ENCODE data around the gene CD247.

The CD247 gene

GRCh38 chr1:167434306-167434705, 84.0 kb downstream of the CD247 start:
- no peak overlapping the region for H3K4me3 ChIP-seq (ENCODE audit: low read depth, low read length)
- POLR2A ChIA-PET, result interaction anchor here (0.7 kb wide), 1 partner anchor 1037 kb away, joined by 4 read pairs; no protein-coding TSS in a partner anchor
- no peak for DNase-seq (ENCODE audit: low read depth, low spot score)
- CTCF ChIA-PET, result interaction anchor here (1.0 to 1.8 kb wide), 2 partner anchors 166 to 524 kb away, joined by 3 to 6 read pairs; no protein-coding TSS in a partner anchor
- TF ChIP-seq CTCF (IDR thresholded peaks at IDR 0.05; ENCODE audit: insufficient read depth, low read length, missing control alignments), result no peak

GRCh38 chr1:167433884-167434283, 84.4 kb downstream of the CD247 start:
- ChIA-PET POLR2A (interaction anchor here (0.7 kb wide), 1 partner anchor 1037 kb away, joined by 4 read pairs; no protein-coding TSS in a partner anchor), CTCF (interaction anchor here (1.0 to 2.9 kb wide), 3 partner anchors 8 to 524 kb away, joined by 3 to 21 read pairs (median 6); no protein-coding TSS in a partner anchor)
- no peak overlapping the region for H3K4me3 ChIP-seq (ENCODE audit: low read depth, low read length)
- no peak for DNase-seq (ENCODE audit: low read depth, low spot score)
- no peak for TF ChIP-seq CTCF (IDR thresholded peaks at IDR 0.05; ENCODE audit: insufficient read depth, low read length, missing control alignments)

GRCh38 chr1:167432780-167433179, 85.5 kb downstream of the CD247 start:
- ChIA-PET CTCF (interaction anchor here (1.0 to 2.9 kb wide), 3 partner anchors 10 to 165 kb away, joined by 3 to 21 read pairs (median 6); no protein-coding TSS in a partner anchor), POLR2A (no interaction called here)
- TF ChIP-seq CTCF (IDR thresholded peaks at IDR 0.05; ENCODE audit: insufficient read depth, low read length, missing control alignments), result no peak
- H3K4me3 ChIP-seq (ENCODE audit: low read depth, low read length), result no peak overlapping the region
- DNase-seq (ENCODE audit: low read depth, low spot score), result no peak

GRCh38 chr1:167431909-167432650, 86.2 kb downstream of the CD247 start:
- no peak for DNase-seq (ENCODE audit: low read depth, low spot score)
- TF ChIP-seq CTCF (IDR thresholded peaks at IDR 0.05; ENCODE audit: insufficient read depth, low read length, missing control alignments), result no peak
- ChIA-PET CTCF (interaction anchor here (1.0 to 2.9 kb wide), 3 partner anchors 10 to 33 kb away, joined by 3 to 21 read pairs (median 3); no protein-coding TSS in a partner anchor), POLR2A (no interaction called here)
- no peak overlapping the region for H3K4me3 ChIP-seq (ENCODE audit: low read depth, low read length)

GRCh38 chr1:167431261-167431908, 86.9 kb downstream of the CD247 start:
- no peak overlapping the region for H3K4me3 ChIP-seq (ENCODE audit: low read depth, low read length)
- TF ChIP-seq CTCF (IDR thresholded peaks at IDR 0.05; ENCODE audit: insufficient read depth, low read length, missing control alignments), result no peak
- ChIA-PET CTCF (interaction anchor here (1.2 to 2.9 kb wide), 2 partner anchors 11 to 13 kb away, joined by 3 to 21 read pairs; no protein-coding TSS in a partner anchor), POLR2A (no interaction called here)
- DNase-seq (ENCODE audit: low read depth, low spot score), result no peak

GRCh38 chr1:167430849-167431242, 87.5 kb downstream of the CD247 start:
- no peak for DNase-seq (ENCODE audit: low read depth, low spot score)
- ChIA-PET POLR2A (no interaction called here), CTCF (interaction anchor here (1.2 to 1.4 kb wide), 2 partner anchors 12 to 14 kb away, joined by 3 read pairs; no protein-coding TSS in a partner anchor)
- no peak for TF ChIP-seq CTCF (IDR thresholded peaks at IDR 0.05; ENCODE audit: insufficient read depth, low read length, missing control alignments)
- H3K4me3 ChIP-seq (ENCODE audit: low read depth, low read length), result no peak overlapping the region
